ENCODE results near the gene RESP18.
"Not testable (repeated sequence)": the region's sequence is repeated elsewhere in the genome, so short reads cannot be mapped to it uniquely, and the experiment has no call there.

DNA sequence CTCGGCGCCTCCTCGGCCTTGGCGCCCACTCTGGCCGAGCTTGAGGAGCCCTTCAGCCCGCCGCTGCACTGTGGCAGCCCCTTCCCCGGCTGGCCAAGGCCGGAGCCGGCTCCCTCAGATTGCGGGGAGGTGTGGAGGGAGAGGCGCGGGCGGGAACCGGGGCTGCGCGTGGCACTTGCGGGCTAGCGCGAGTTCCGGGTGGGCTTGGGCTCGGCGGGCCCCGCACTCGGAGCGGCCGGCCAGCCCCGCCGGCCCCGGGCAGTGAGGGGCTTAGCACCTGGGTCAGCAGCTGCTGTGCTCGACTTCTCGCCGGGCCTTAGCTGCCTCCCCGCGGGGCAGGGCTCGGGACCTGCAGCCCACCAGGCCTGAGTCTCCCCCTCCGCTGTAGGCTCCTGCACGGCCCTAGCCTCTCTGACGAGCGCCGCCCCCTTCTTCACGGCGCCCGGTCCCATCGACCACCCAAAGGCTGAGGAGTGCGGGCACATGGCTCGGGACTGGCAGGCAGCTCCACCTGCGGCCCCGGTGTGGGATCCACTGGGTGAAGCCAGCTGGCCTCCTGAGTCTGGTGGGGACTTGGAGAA lies 19.8 kb downstream of the RESP18 start:
- TF ChIP-seq, protein P1, sequence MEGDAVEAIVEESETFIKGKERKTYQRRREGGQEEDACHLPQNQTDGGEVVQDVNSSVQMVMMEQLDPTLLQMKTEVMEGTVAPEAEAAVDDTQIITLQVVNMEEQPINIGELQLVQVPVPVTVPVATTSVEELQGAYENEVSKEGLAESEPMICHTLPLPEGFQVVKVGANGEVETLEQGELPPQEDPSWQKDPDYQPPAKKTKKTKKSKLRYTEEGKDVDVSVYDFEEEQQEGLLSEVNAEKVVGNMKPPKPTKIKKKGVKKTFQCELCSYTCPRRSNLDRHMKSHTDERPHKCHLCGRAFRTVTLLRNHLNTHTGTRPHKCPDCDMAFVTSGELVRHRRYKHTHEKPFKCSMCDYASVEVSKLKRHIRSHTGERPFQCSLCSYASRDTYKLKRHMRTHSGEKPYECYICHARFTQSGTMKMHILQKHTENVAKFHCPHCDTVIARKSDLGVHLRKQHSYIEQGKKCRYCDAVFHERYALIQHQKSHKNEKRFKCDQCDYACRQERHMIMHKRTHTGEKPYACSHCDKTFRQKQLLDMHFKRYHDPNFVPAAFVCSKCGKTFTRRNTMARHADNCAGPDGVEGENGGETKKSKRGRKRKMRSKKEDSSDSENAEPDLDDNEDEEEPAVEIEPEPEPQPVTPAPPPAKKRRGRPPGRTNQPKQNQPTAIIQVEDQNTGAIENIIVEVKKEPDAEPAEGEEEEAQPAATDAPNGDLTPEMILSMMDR (IDR thresholded peaks at IDR 0.05), result not testable (repeated sequence)
- not testable (repeated sequence) for TF ChIP-seq ZFX (IDR thresholded peaks at IDR 0.05; ENCODE audit: borderline replicate concordance)

All from 22Rv1 (cell line).